GM21360 (cell line): ENCODE results near the gene BTC.
"Not testable (repeated sequence)": the region's sequence is repeated elsewhere in the genome, so short reads cannot be mapped to it uniquely, and the experiment has no call there.

Source experiments
- ATAC-seq: cut with Tn5 transposase; IDR thresholded peaks from one replicate; pipeline ENCODE4 v1.9.1; 2021; ENCODE audit warnings: mild to moderate bottlenecking, moderate library complexity; ENCODE audit not compliant: unreplicated experiment

BTC gene

DNA sequence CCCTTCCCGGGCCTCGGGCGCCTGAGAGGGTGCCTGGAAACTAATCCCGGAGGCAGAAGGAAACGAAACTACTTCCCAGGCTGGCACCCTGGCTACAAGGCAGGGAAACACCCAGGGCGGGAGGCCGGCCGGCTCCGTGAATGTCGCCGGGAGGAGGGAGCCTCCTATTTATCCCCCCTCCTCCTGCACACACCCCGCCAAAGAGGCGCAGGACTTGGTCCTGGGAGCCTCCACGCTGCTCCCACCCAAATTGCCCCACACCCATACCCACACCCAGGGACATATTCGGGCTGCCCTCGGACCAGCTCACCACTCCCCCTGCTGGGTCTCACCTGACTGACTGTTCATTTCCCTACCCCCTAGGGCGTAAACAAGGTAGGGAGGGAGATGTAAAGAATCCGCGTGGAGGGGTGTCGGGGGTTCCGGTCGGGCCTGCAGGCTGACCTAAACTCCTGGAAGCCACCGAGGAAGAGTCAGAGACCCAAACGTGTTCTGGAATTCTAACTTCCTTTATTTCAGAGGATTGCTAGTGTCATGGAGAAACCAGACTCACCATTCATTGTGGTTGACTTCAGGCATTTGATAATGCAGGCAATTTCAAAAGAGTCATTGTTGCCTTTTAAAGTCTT lies at the start of gene BTC:
Gene BTC, minus strand, starts transcription at position 142 of the 629 bp plus-strand sequence. CDS start 198 bp downstream, outside the sequence.
- no peak for ATAC-seq

- no peak for ATAC-seq
These were observed 46.7 kb upstream of the BTC start for GRCh38 chr4:74840936-74841509.

DNA sequence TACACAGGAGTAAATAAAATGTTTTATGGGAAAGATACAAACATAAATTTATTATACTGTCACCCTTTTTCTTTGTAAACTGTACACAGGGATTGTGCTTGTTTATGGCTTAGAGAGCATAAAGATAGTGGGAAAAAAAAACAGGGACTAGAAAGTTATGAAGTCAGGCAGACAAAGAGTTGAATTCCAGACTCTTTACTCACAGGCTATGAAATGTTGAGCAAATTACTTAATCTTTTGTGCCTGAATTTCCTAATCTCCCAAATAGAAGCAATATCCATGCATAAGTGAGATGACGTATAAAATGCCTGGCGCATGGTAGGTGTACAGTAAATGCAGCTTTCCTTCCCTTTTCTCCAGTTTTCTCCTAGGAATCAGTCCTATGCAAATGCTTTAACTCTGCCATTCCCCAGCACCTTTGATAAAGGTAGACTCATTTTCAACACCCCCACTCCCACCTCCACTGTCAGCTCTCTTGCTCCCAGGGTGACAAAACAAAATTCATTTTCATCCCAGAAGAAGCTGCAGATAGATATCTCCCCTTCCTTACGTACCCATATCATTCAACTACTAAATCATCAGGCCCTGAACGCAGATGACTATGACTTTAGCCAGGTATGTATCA lies 44.5 kb upstream of the BTC start:
- no peak for ATAC-seq

DNA sequence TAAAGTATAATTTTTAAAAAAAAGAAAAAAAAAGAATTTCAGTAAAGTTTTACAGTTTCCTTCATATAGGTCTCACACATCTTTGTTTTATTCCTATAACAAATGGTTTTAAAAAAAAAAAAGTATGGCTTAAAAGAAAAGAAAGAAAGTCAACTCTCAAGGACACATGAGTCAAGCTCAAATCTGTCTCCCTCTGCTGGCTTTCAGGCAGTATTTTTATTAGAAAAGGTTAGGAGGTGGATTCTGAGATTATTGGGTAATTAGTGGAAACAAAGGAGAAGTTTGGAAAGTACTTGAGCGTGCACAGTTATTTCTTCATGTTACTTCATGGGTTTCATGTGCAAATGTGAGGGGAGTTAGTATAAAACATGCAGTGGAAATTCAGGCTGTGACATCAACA lies 36.6 kb upstream of the BTC start:
- no peak for ATAC-seq

- no peak for ATAC-seq
These were observed 28.9 kb upstream of the BTC start for GRCh38 chr4:74823194-74823593.

- no peak for ATAC-seq
These were observed 28.3 kb upstream of the BTC start for GRCh38 chr4:74822603-74823002.

DNA sequence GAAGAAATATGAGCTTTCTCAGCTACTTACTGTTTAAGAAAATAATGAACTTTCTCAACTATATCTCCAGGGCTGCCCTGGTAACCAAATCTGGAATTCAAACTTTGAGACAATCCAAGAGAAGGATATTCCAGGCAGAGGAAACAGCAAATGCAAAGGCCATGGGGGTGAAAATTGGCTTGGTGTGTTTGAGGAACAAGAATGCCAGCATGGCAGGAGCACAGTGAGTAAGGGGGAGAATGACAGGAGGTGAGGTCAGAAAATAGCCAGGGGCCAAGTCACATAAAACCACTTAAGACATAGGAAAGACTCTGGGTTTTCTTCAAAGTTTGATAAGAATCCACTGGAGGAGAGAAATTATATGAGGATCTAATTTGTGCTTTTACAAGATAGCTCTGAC lies 27.2 kb upstream of the BTC start:
- ATAC-seq, result no peak

DNA sequence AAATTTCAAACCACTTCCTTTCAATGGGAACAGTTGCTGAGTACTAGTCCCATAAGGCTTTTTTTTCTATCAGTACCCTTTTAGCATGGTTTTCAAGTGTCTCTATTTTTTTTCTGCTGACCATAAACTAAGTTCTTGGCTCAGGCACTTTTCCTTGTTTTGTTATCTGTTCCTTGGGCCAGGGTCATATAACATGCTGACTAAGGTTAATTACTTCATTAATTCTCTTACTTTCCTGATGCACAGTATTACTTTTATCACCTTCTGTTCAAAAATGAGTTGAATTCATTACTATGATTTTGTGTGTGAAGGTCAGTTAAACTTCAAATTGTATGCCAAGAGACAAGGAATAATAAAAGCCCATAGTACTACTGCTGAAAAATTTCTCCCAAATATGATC lies 19.7 kb upstream of the BTC start:
- ATAC-seq, result no peak

DNA sequence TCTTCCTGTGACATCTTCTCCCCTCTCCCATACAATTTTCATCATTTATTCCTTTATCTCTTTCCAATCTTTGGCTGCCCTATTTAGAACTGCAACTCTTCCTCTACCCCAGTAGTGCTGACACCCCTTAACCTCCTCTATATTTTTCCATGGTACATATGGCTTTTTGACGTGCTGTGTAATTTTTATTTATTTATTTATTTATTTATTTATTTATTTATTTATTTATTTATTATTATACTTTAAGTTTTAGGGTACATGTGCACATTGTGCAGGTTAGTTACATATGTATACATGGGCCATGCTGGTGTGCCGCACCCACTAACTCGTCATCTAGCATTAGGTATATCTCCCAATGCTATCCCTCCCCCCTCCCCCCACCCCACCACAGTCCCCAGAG lies 17.7 kb upstream of the BTC start:
- ATAC-seq, result not testable (repeated sequence)

DNA sequence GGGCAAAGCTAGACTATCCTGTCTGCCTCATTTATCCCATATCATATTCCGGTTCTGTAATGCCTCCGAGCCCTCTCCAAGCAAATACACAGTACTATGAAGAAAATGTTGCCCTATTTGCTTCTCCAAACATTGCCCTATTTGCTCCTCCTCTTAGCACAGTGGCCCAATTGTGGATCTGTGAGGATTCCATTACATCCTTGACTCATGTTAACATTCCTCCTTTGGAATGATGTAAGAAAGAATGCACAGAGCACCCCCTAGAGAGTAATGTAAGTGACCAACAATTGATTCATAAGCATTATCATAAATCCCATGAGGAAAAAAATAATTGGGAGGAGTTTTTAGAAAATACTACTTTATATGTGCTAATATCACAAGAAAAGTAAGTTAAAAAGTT lies 11.3 kb upstream of the BTC start:
- no peak for ATAC-seq

- ATAC-seq, result no peak
These were observed 6.0 kb upstream of the BTC start for GRCh38 chr4:74800310-74800709.

- no peak for ATAC-seq
These were observed 2.3 kb upstream of the BTC start for GRCh38 chr4:74796631-74797030.

DNA sequence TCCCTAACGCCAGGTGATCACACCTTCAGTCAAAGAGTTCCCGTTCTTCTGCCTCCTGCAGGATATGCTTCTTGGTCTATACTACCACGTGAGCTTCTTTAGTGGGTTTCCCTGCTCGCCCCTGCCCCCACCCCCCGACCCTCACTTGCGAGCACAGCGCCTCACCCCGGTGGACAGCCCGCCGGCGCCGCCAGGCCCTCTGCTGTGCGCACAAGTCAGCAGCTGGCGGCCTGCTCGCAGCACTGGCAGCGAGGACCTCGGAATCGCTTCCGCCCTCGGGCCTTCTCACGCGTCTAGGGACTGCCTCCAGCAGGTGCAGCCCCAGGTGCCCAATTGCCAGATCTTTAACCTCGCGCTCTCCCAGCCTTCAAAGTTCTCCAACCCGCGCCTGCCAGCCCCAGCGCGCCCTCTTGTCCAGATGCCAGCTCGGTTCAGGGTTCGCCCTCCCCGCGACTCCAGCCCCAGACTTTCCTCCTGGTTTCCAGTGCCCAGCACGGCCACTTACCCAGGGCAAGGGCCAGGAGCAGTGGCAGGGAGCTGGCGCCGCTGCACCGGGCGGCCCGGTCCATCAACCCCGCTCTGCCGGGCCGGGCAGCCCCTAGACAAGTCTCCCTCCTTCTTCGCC lies 454 bp downstream of the BTC start:
- ATAC-seq, result no peak

GRCh38 chr4:74790652-74791051 lies 3.7 kb downstream of the BTC start:
- ATAC-seq, result no peak

- ATAC-seq, result no peak
These were observed 4.8 kb downstream of the BTC start for GRCh38 chr4:74789518-74789917.

GRCh38 chr4:74777531-74777930 lies 16.8 kb downstream of the BTC start:
- no peak for ATAC-seq

GRCh38 chr4:74772783-74773182 lies 21.5 kb downstream of the BTC start:
- no peak for ATAC-seq

GRCh38 chr4:74772106-74772505 lies 22.2 kb downstream of the BTC start:
- no peak for ATAC-seq

DNA sequence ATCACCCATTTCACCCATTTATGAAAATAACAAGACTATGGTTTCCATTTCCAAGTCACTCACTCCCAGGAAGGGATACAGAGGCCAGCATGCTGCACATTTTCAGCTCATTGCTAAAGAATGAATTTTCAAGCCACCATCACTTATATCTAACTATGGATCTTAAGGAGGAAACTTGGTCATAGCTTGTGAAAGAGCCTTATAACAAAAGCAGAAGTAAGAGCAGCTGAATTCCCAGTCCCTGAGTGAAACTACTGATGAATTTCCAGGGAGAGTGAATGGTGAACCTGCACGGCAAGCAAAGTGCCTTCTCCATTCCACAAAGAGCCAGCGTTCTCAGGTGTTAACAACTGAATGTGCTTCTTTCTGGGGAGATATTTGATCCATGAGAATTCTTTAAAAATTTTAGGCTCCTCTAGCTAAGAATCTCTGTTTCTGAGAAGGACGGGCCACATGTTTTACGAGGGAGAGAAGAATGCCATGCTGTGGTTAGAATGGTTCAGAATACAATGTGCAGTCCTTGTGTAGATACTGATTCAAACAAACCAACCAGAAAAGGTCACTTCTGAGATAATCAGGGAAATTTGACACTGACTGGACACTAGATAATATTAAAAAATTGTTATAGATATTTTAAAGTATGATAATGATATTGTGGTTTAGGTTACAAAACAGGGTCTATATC lies 24.0 kb downstream of the BTC start:
- ATAC-seq, result no peak

- ATAC-seq, result peak; percentile 66
These were observed 25.3 kb downstream of the BTC start for GRCh38 chr4:74768857-74769525.

DNA sequence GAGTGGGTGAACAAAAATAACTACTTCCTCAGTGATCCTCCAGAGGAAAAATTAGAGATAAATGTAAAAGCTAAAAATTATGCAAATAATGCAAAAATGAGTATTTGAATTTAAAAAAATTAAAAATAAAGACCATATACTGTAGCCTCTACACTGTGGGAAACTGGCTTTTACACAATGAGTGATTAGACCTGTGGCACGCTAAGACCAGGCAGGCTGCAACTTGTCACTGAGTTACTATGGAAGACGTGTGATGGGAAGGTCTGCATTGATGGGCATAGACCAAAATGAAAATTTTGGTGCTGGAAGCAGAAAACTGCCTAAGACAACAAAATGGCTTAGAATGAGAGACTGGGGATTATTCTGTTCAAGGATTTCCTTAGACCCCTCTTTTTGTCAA lies 30.2 kb downstream of the BTC start:
- ATAC-seq, result no peak
